Natural killer cell (primary cell): ENCODE data around the gene SLC29A1. TPM values are rescaled to one million over a fixed set of nuclear protein-coding genes. Genes with fewer than 3 reads are reported as not detected.

Experiments
- ATAC-seq, 3 donors: fragments of 150-1000 bp in 2 of 3; fragments of 200-7000 bp in 1 of 3; cut with Tn5 transposase; 1 replicate in 1 of 3; 2 replicates in 2 of 3; pipeline ENCODE4 v1.10.0; 2021; ENCODE audit warnings: mild to moderate bottlenecking in 2 of 3, moderate library complexity in 2 of 3
- DNase-seq, 2 donors: peaks; one replicate each; pipeline versions ENCODE4 v3.0.0 to v3.0.0-alpha.2; 2013 to 2021; ENCODE audit warnings: mixed read lengths in 1 of 2
- H3K27ac ChIP-seq: one replicate; pipeline ENCODE4 v1.5.1; 2013; ENCODE audit warnings: mild to moderate bottlenecking, low read length
- H3K27me3 ChIP-seq: one replicate; pipeline ENCODE4 v1.6.1; 2013; ENCODE audit warnings: low read length; ENCODE audit not compliant: control insufficient read depth, insufficient read depth
- H3K36me3 ChIP-seq: one replicate; pipeline ENCODE4 v1.6.1; 2013; ENCODE audit warnings: low read length; ENCODE audit not compliant: control insufficient read depth, insufficient read depth
- H3K4me1 ChIP-seq: one replicate; pipeline ENCODE4 v1.6.1; 2013; ENCODE audit warnings: low read length; ENCODE audit not compliant: control insufficient read depth, insufficient read depth
- H3K4me3 ChIP-seq: one replicate; pipeline ENCODE4 v1.5.1; 2013; ENCODE audit warnings: low read length
- H3K9me3 ChIP-seq: one replicate; pipeline ENCODE4 v1.6.1; 2013; ENCODE audit warnings: low read length; ENCODE audit not compliant: control insufficient read depth, insufficient read depth
- H3K27ac Mint-ChIP-seq, 2 donors: one replicate each; pipeline ENCODE4 v1.8.0; 2022; ENCODE audit warnings: mild to moderate bottlenecking in 2 of 2, mixed read lengths in 2 of 2, moderate library complexity in 1 of 2
- H3K27me3 Mint-ChIP-seq, 2 donors: one replicate each; pipeline ENCODE4 v1.8.0; 2022; ENCODE audit warnings: low read depth in 2 of 2, mixed read lengths in 2 of 2
- H3K36me3 Mint-ChIP-seq: one replicate; pipeline ENCODE4 v1.8.0; 2022; ENCODE audit warnings: mixed read lengths
- H3K4me1 Mint-ChIP-seq, 2 donors: one replicate each; pipeline ENCODE4 v1.8.0; 2022; ENCODE audit warnings: mixed read lengths in 2 of 2
- H3K4me3 Mint-ChIP-seq: one replicate; pipeline ENCODE4 v1.8.0; 2022; ENCODE audit warnings: mild to moderate bottlenecking, moderate library complexity, mixed read lengths
- H3K9me3 Mint-ChIP-seq, 2 donors: one replicate each; pipeline ENCODE4 v1.8.0; 2022; ENCODE audit warnings: mixed read lengths in 2 of 2
- CTCF ChIP-seq: fragments of 200-600 bp; IDR thresholded peaks from one replicate; pipeline ENCODE4 v1.8.0; 2022; ENCODE audit warnings: antibody characterized with exemption
- WGBS: methylation state at CpG from one replicate; pipeline ENCODE4 v1.1.7; 2013; ENCODE audit warnings: missing lambda C conversion rate; ENCODE audit not compliant: insufficient coverage; 5-methylcytosine and 5-hydroxymethylcytosine counted together
- intact Hi-C: fragments of 100-400 bp; cut with micrococcal nuclease; formaldehyde crosslinking; loops from one replicate; pipeline ENCODE4 v1.14.2; 2022
- total RNA-seq, 4 donors: library from RNA; stranded (reverse); fragments of 120-200 nt in 1 of 4; gene quantifications; one replicate each; pipeline versions ENCODE4 v1.2.3 to v1.2.4, GENCODE V29; 2013 to 2022

Gene SLC29A1
- total RNA-seq, 3 donors from 2014 or later (not counting 1 experiment from before 2014, with no cell fraction given): 2.2 to 5.5 (median 5.2) TPM

- Mint-ChIP-seq H3K4me1 (peaks cover 46 to 59% of the 10 kb centered on the region in 2 donors), H3K9me3 (no peaks in the 10 kb centered on the region), H3K4me3 (peak overlapping the region; percentile 86), H3K36me3 (peaks cover 2% of the 10 kb centered on the region), H3K27me3 (no peaks in the 10 kb centered on the region), H3K27ac (peak overlapping the region; percentile 90 to 97)
- WGBS: 81% methylated on average over 15 of the region's 16 CpGs
- Histone ChIP-seq H3K27ac (no peak overlapping the region), H3K27me3 (no peaks in the 10 kb centered on the region), H3K36me3 (peaks cover 62% of the 10 kb centered on the region), H3K4me1 (peaks cover 23% of the 10 kb centered on the region), H3K4me3 (no peak overlapping the region), H3K9me3 (no peaks in the 10 kb centered on the region)
- DNase-seq (peak in 1 of 2 donors; percentile 23), ATAC-seq (no peak)
- intact Hi-C loops: no loop called here
- no peak for TF ChIP-seq CTCF
These were observed 31.9 kb downstream of the SLC29A1 start for GRCh38 chr6:44255105-44255808.

- 24% methylated on average over 15 of the region's 15 CpGs for WGBS
- H3K36me3 ChIP-seq: peaks cover 56% of the 10 kb centered on the region
- peak overlapping the region; percentile 86 for H3K4me3 Mint-ChIP-seq
- H3K27me3 ChIP-seq: no peaks in the 10 kb centered on the region
- no peak for TF ChIP-seq CTCF
- DNase-seq (peak in 1 of 2 donors; percentile 61), ATAC-seq (no peak)
- no peaks in the 10 kb centered on the region for H3K36me3 Mint-ChIP-seq
- H3K9me3 Mint-ChIP-seq: no peaks in the 10 kb centered on the region
- H3K27me3 Mint-ChIP-seq: no peaks in the 10 kb centered on the region
- H3K4me1 Mint-ChIP-seq: peaks cover 45 to 62% of the 10 kb centered on the region in 2 donors
- peak overlapping the region; percentile 90 to 97 for H3K27ac Mint-ChIP-seq
- intact Hi-C loops: loop anchor here (2.0 kb wide), 1 partner anchor 83 kb away; no protein-coding TSS in a partner anchor
- peak overlapping the region; percentile 71 for H3K4me3 ChIP-seq
- no peaks in the 10 kb centered on the region for H3K9me3 ChIP-seq
- peaks cover 23% of the 10 kb centered on the region for H3K4me1 ChIP-seq
- H3K27ac ChIP-seq: peak overlapping the region; percentile 64
These were observed 32.7 kb downstream of the SLC29A1 start for GRCh38 chr6:44255871-44256774.

DNA sequence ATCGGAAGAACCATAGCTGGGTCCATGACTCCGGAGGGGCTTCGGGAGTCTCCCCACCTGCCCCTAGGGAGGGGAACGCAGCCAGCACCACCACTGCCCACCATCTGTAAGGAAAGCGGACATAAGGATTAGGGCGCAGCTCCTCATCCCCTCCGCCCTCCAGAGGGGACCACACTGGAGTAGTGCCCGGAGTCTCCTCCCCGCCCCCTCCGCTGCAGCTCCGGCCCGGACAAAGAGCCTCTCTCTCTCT lies 33.3 kb downstream of the SLC29A1 start:
- ATAC-seq: no peak
- H3K27me3 ChIP-seq: no peaks in the 10 kb centered on the region
- peak overlapping the region; percentile 71 for H3K4me3 ChIP-seq
- peak overlapping the region; percentile 64 for H3K27ac ChIP-seq
- H3K4me3 Mint-ChIP-seq: peak overlapping the region; percentile 86
- intact Hi-C loops: loop anchor here (1.0 to 2.0 kb wide), 3 partner anchors 9 to 84 kb away; partner anchors contain the start of genes HSP90AB1 and SLC29A1
- H3K36me3 Mint-ChIP-seq: no peaks in the 10 kb centered on the region
- DNase-seq: no peak
- H3K9me3 Mint-ChIP-seq: no peaks in the 10 kb centered on the region
- 2% methylated on average over 12 of the region's 12 CpGs for WGBS
- H3K4me1 ChIP-seq: peaks cover 27% of the 10 kb centered on the region
- H3K36me3 ChIP-seq: peaks cover 54% of the 10 kb centered on the region
- TF ChIP-seq CTCF: no peak
- H3K27ac Mint-ChIP-seq: peak overlapping the region; percentile 90 to 97
- H3K4me1 Mint-ChIP-seq: peaks cover 45 to 63% of the 10 kb centered on the region in 2 donors
- no peaks in the 10 kb centered on the region for H3K9me3 ChIP-seq
- no peaks in the 10 kb centered on the region for H3K27me3 Mint-ChIP-seq
